OCI-LY3 (cell line): ENCODE measurements around the gene GLIS1.
A peak's percentile ranks its signal among the peaks of the same experiment; 100 is the strongest.

ENCODE experiments used
- H2AFZ ChIP-seq: fragments of 200-600, 300-600 bp; shearing (Covaris generic); 2 replicates; pipeline ENCODE4 v1.6.0; 2014; ENCODE audit warnings: antibody characterized with exemption, low read depth, low read length
- H3K27ac ChIP-seq: fragments of 200-600, 300-600 bp; sonication (generic); 2 replicates; pipeline ENCODE4 v1.5.1; 2014; ENCODE audit warnings: mild to moderate bottlenecking, low read length, moderate library complexity, mixed read lengths
- H3K27me3 ChIP-seq: fragments of 200-600, 300-600 bp; sonication (generic); 2 replicates; pipeline ENCODE4 v1.6.1; 2014; ENCODE audit warnings: low read depth, low read length, mixed read lengths
- H3K36me3 ChIP-seq: fragments of 200-600, 300-600 bp; sonication (generic); replicated peaks from 2 replicates; pipeline ENCODE3; 2014; ENCODE audit warnings: low read depth, low read length, mixed read lengths
- H3K4me1 ChIP-seq: fragments of 300-600, 200-600 bp; sonication (generic); 2 replicates; pipeline ENCODE4 v1.6.1; 2014; ENCODE audit warnings: low read length, mixed read lengths
- H3K4me2 ChIP-seq: fragments of 200-600, 300-600 bp; sonication (generic); 2 replicates; pipeline ENCODE4 v1.6.1; 2014; ENCODE audit warnings: low read length, mixed read lengths
- H3K4me3 ChIP-seq: fragments of 300-600, 200-600 bp; sonication (generic); 2 replicates; pipeline ENCODE4 v1.5.1; 2014; ENCODE audit warnings: antibody characterized with exemption, mild to moderate bottlenecking, low read length, moderate library complexity
- H3K79me2 ChIP-seq: fragments of 300-600, 200-600 bp; shearing (Covaris generic); 2 replicates; pipeline ENCODE4 v1.6.1; 2014; ENCODE audit warnings: mild to moderate bottlenecking, low read length, mixed read lengths
- H3K9ac ChIP-seq: fragments of 300-600, 200-600 bp; shearing (Covaris generic); 2 replicates; pipeline ENCODE4 v1.6.0; 2014; ENCODE audit warnings: mild to moderate bottlenecking, low read length, moderate library complexity
- H3K9me3 ChIP-seq: fragments of 200-600, 300-600 bp; shearing (Covaris generic); 2 replicates; pipeline ENCODE4 v1.6.1; 2014; ENCODE audit warnings: low read length, mixed read lengths; ENCODE audit not compliant: insufficient read depth
- H4K20me1 ChIP-seq: fragments of 200-600, 300-600 bp; sonication (generic); 2 replicates; pipeline ENCODE4 v1.6.1; 2016; ENCODE audit warnings: low read length, mixed read lengths; ENCODE audit not compliant: insufficient read depth
- EZH2phosphoT487 ChIP-seq: fragments of 200-600 bp; shearing (Covaris generic); IDR thresholded peaks from 2 replicates; pipeline ENCODE4 v1.6.1; 2018; ENCODE audit warnings: antibody characterized with exemption, mixed run types, low read depth
- TF ChIP-seq, protein P1 (sequence below): fragments of 200-600, 300-600 bp; sonication (generic); IDR thresholded peaks from 2 replicates; pipeline ENCODE4 v1.5.1; 2014; ENCODE audit warnings: antibody characterized with exemption, low read length, low read depth

The GLIS1 gene

DNA sequence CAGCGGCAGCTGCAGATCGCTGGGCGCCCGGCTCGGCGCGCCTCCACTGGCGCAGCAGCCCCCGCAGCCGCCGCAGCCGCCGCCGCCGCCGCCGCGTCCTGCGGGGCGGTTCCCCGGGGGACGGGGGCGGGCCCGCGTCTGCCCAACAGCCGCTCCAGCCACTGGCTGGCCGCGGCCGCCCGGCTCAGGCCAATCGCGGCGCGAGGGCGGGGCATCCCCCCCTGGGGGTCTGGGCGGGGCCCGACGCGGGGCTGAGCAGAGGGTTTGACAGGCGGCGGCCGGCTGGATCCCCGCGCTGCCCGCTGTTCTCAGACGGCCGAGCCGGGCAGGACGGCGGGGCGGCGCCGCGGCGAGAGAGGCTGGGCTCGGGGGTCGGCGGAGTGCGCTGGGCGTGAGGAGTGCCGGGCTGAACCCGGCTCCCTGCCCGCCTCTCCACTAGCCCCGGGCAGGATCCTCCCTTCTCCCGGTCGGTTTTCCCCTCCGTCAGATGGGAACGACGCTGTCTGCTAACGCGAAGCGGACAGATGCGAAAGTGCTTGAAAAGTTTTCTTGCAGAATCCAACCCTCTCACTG, at the start of gene GLIS1:
Gene GLIS1, minus strand, starts transcription at position 56 of the 573 bp plus-strand sequence. CDS start 1,100 bp downstream, outside the sequence.
- Histone ChIP-seq H3K4me1 (no peaks in the 10 kb centered on the region), H3K27me3 (no peaks in the 10 kb centered on the region), H3K9ac (no peak within 1 kb of the TSS), H3K9me3 (no peaks in the 10 kb centered on the region), H3K36me3 (no peaks in the 10 kb centered on the region), H3K27ac (no peak within 1 kb of the TSS), H2AFZ (no peak within 1 kb of the TSS), H4K20me1 (no peaks in the 10 kb centered on the region), H3K79me2 (no peaks in the 10 kb centered on the region), H3K4me2 (peak within 1 kb of the TSS; percentile 39), H3K4me3 (peak within 1 kb of the TSS; percentile 51)
- TF ChIP-seq EZH2phosphoT487 = no peak
- TF ChIP-seq, protein P1, sequence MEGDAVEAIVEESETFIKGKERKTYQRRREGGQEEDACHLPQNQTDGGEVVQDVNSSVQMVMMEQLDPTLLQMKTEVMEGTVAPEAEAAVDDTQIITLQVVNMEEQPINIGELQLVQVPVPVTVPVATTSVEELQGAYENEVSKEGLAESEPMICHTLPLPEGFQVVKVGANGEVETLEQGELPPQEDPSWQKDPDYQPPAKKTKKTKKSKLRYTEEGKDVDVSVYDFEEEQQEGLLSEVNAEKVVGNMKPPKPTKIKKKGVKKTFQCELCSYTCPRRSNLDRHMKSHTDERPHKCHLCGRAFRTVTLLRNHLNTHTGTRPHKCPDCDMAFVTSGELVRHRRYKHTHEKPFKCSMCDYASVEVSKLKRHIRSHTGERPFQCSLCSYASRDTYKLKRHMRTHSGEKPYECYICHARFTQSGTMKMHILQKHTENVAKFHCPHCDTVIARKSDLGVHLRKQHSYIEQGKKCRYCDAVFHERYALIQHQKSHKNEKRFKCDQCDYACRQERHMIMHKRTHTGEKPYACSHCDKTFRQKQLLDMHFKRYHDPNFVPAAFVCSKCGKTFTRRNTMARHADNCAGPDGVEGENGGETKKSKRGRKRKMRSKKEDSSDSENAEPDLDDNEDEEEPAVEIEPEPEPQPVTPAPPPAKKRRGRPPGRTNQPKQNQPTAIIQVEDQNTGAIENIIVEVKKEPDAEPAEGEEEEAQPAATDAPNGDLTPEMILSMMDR = no peak

DNA sequence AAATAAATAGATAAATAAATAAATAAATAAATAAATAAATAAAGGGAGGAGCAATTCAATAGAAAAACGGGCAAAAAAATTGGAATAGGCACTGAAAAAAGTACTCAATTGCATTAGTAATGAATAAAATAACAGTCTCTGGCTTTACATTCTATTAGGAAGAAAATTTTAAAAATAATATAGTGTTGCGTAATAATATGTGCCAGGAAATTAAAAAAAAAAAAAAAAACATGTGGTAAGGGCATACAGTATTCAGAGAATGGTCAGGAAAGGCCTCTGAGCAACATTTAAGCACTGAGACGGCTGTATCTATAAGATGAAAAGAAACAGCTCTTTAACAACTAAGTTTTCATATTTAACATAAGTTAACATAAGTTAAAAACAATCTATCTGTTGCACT, 48.7 kb upstream of the GLIS1 start:
- Histone ChIP-seq H3K79me2 (no peaks in the 10 kb centered on the region), H3K9me3 (no peaks in the 10 kb centered on the region), H3K9ac (no peak overlapping the region), H3K4me3 (no peak overlapping the region), H4K20me1 (no peaks in the 10 kb centered on the region), H3K36me3 (peaks cover 18% of the 10 kb centered on the region), H3K27ac (no peak overlapping the region), H3K27me3 (no peaks in the 10 kb centered on the region), H3K4me2 (no peak overlapping the region), H2AFZ (no peak overlapping the region), H3K4me1 (no peaks in the 10 kb centered on the region)
- TF ChIP-seq EZH2phosphoT487 = no peak
- TF ChIP-seq, protein P1 = no peak

DNA sequence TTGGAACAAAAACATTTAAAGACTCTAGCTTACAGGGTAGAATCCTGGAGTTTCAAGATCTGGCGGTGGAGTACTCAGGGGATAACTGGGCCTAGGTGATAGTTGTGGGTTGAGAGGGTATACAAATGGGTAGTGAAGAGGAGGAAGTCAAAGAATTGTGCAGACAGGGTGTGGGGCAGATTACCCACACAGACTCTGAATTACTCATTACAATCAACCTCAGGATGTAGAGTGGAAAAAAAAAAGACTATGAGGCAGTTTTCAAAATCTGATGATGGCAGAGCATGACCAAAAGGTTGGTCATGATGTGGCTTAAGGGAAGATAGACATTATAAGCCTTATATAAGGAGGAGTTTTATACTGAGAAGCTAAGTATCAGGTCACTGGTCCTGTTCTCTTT, 44.1 kb upstream of the GLIS1 start:
- no peak overlapping the region for H3K4me3 ChIP-seq

DNA sequence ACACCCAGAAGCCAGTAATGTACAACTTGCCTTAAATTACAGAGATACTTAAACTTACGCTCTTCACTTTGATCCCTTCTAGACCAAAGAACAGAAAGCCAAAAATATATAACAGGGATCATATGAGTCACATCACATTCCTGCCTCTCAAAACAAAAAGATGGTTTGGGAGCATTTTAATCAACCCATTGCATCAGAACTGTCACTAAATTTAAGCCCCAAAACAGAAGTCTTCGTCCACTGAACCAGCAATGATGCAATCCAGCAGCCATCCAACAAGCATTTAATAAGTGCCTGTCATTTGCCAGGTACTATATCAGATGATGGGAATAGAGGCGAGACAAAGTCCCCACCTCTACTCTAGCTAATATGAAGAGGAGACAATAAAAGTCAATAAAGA, 42.7 kb upstream of the GLIS1 start:
- TF ChIP-seq, protein P1 = no peak
- no peak for TF ChIP-seq EZH2phosphoT487
- Histone ChIP-seq H3K9ac (no peak overlapping the region), H3K79me2 (no peaks in the 10 kb centered on the region), H3K36me3 (peaks cover 19% of the 10 kb centered on the region), H3K4me2 (no peak overlapping the region), H2AFZ (no peak overlapping the region), H4K20me1 (no peaks in the 10 kb centered on the region), H3K4me1 (no peaks in the 10 kb centered on the region), H3K27ac (no peak overlapping the region), H3K4me3 (no peak overlapping the region), H3K27me3 (no peaks in the 10 kb centered on the region), H3K9me3 (no peaks in the 10 kb centered on the region)

More for the DNA sequence above, 44.1 kb upstream of the GLIS1 start:
- H3K9ac ChIP-seq = no peak overlapping the region
- H2AFZ ChIP-seq = no peak overlapping the region
- peaks cover 13% of the 10 kb centered on the region for H3K36me3 ChIP-seq
- no peaks in the 10 kb centered on the region for H3K79me2 ChIP-seq
- no peak overlapping the region for H3K4me2 ChIP-seq
- H3K4me1 ChIP-seq = no peaks in the 10 kb centered on the region
- no peaks in the 10 kb centered on the region for H4K20me1 ChIP-seq
- no peaks in the 10 kb centered on the region for H3K27me3 ChIP-seq
- TF ChIP-seq, protein P1 = no peak
- TF ChIP-seq EZH2phosphoT487 = no peak
- no peaks in the 10 kb centered on the region for H3K9me3 ChIP-seq
- H3K27ac ChIP-seq = no peak overlapping the region
